Transverse colon (tissue), 4 donors: ENCODE data around the gene HS3ST2.

Experiments
- CTCF ChIP-seq, 5 experiments: fragments of 200-600 bp in 3 of 5; fragments of 450-650 bp in 2 of 5; sonication (generic) in 3 of 5; IDR thresholded peaks; 1 replicate in 2 of 5; 2 replicates in 3 of 5; pipeline ENCODE4 v1.5.1; 2016 to 2017; ENCODE audit warnings: antibody characterized with exemption in 5 of 5, inconsistent platforms in 3 of 5, mild to moderate bottlenecking in 2 of 5, moderate library complexity in 1 of 5
- POLR2A ChIP-seq: fragments of 450-650 bp; IDR thresholded peaks from one replicate; pipeline ENCODE4 v1.6.1; 2016; ENCODE audit warnings: antibody characterized with exemption, mild to moderate bottlenecking, moderate library complexity
- POLR2AphosphoS5 ChIP-seq, 3 donors: sonication (generic); formaldehyde crosslinking; IDR thresholded peaks; one replicate each; pipeline ENCODE4 v1.6.1; 2016; ENCODE audit warnings: antibody characterized with exemption in 3 of 3

GRCh38 chr16:22848451-22848850 lies 34.5 kb downstream of the HS3ST2 start:
- TF ChIP-seq CTCF (IDR thresholded peaks at IDR 0.05) = no peak
- TF ChIP-seq POLR2A = no peak
- no peak for TF ChIP-seq POLR2AphosphoS5 (IDR thresholded peaks at IDR 0.05)
